Measurements from ENCODE around the gene INSYN1. TPM values are rescaled to one million over a fixed set of nuclear protein-coding genes. Genes with fewer than 3 reads are reported as not detected.
"Not testable (repeated sequence)": the region's sequence is repeated elsewhere in the genome, so short reads cannot be mapped to it uniquely, and the experiment has no call there.

INSYN1 gene
- total RNA-seq, 1 donor from 2014 or later: under 0.01 TPM

DNA sequence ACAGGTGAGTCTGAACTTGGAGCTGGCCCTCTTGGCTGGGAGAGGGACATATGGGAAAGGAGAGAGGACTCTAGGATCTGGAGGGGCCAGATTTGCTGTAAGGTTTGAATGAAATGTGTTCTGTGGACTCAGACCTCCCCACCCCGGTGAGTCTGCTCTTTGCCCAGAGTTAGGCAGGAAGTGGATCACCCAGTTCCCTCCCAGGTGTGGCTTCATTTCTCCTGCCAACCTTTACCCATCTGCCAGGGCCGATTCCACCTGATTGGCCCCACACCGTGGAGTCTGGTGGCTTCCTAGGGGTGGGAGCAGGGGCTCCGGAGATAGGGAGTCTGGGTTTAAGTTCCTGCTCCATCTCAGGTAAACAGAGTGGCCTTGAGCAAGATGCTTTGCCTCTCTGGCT lies 43.5 kb downstream of the INSYN1 start:
- no peak for DNase-seq (ENCODE audit: low read depth)
- no peak overlapping the region for H3K4me3 ChIP-seq (ENCODE audit: low read depth, low read length)
- TF ChIP-seq, protein P1, sequence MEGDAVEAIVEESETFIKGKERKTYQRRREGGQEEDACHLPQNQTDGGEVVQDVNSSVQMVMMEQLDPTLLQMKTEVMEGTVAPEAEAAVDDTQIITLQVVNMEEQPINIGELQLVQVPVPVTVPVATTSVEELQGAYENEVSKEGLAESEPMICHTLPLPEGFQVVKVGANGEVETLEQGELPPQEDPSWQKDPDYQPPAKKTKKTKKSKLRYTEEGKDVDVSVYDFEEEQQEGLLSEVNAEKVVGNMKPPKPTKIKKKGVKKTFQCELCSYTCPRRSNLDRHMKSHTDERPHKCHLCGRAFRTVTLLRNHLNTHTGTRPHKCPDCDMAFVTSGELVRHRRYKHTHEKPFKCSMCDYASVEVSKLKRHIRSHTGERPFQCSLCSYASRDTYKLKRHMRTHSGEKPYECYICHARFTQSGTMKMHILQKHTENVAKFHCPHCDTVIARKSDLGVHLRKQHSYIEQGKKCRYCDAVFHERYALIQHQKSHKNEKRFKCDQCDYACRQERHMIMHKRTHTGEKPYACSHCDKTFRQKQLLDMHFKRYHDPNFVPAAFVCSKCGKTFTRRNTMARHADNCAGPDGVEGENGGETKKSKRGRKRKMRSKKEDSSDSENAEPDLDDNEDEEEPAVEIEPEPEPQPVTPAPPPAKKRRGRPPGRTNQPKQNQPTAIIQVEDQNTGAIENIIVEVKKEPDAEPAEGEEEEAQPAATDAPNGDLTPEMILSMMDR (conservative IDR thresholded peaks at IDR 0.05; ENCODE audit: low read depth, low read length): no peak

DNA sequence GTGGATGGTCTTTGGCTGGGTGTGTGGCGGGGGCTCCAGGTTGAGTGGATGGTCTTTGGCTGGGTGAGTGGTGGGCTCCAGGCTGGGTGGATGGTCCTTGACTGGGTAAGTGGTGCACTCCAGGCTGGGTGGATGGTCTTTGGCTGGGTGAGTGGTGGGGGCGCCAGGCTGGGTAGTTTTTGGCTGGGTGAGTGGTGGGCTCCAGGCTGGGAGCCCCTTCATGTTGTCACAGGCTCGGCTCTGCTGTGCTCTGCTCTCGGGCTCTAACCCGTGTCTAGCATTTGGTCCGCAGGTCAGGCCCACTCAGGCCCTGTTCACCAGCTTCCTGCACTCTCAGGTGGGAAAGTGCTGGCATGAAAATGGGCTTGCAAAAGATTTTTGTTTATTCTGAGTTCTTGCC lies 43.9 kb downstream of the INSYN1 start:
- no peak overlapping the region for H3K4me3 ChIP-seq (ENCODE audit: low read depth, low read length)
- no peak for DNase-seq (ENCODE audit: low read depth)
- TF ChIP-seq, protein P1 (conservative IDR thresholded peaks at IDR 0.05; ENCODE audit: low read depth, low read length): no peak

DNA sequence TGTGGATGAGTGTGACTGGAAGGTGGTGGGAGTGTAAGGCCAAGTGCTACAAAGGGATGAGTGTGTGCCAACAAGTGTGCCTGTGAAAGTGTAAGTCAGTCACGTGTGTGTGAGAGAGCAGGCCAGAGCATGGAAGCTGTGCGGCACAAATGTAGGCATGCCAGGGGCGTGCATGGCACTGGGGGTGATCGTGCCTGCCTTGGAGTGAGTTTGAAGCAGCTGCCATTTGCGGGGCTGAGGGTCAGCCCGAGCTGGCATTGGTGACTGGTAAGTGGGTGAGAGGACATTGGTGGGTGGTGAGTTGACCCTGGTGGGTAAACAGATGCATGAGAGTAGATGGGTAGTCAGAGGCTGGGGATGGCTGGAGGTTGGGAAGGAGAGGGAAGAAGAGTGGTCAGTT lies 44.5 kb downstream of the INSYN1 start:
- H3K4me3 ChIP-seq (ENCODE audit: low read depth, low read length): no peak overlapping the region
- no peak for DNase-seq (ENCODE audit: low read depth)
- TF ChIP-seq, protein P1 (conservative IDR thresholded peaks at IDR 0.05; ENCODE audit: low read depth, low read length): no peak

DNA sequence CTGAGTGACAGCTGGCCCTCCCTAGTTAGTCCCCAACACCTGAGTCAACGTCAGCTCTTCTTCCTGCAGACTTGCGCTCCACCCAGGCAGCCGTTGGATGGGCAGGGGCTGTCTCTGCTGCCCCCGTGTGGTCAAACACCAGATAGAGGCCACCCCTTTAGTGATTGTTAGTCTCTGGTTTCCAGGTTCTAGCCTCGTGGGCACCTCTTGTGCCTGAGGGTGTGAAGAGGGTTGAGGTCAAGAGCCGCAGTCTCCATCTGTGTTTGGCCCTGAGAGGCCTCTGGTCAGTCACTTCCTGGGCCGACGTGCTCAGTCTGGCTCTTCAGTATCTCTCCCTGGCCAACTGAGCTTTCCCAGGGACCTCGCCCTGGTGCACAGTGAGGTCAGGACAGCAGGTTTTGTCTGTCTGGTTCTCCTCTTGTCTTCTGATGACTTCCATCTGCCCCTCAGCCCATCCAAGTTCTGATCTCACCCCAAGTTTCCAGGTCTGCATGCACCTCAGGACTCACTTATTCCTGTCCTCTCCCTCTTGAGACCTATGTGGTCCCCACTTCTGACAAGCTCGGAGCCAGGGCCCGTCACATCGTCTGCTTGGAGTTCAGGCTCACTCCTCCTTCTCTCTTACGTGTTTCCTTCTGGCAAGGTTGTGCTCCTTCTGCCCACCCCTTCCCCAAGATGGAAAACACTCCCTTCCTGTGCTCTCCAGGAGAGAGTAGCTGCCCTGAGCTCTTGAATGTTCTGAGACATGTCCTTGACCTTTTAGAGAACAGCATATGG lies 48.1 kb downstream of the INSYN1 start:
- H3K4me3 ChIP-seq (ENCODE audit: low read depth, low read length): no peak overlapping the region
- TF ChIP-seq, protein P1 (conservative IDR thresholded peaks at IDR 0.05; ENCODE audit: low read depth, low read length): peak; percentile 89
- DNase-seq (ENCODE audit: low read depth): no peak

DNA sequence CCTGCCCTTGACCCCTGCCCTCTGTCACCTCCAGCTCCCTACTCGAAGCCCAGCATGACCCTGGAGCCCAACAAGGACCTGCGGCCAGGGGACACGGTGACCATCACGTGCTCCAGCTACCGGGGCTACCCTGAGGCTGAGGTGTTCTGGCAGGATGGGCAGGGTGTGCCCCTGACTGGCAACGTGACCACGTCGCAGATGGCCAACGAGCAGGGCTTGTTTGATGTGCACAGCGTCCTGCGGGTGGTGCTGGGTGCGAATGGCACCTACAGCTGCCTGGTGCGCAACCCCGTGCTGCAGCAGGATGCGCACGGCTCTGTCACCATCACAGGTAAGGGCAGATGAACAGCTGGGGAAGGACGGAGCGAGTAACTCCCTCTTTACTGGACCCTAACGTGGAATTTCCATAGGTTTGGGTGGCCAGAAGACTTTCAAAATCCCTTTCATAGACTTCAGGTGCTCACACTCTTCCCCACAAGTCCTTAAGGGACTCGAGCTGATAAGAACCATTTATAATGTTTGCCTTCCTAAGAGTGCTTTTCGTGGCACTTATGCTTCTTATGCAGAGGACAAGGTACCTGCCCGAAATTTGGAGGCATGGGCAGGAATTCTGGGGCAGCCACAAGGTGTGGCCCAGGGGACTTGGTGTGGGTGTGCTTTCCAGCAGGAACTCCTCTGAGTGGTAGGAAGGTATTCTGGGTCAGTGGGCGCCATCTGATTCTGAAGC lies 48.8 kb downstream of the INSYN1 start:
- not testable (repeated sequence) for DNase-seq (ENCODE audit: low read depth); H3K4me3 ChIP-seq (ENCODE audit: low read depth, low read length)

DNA sequence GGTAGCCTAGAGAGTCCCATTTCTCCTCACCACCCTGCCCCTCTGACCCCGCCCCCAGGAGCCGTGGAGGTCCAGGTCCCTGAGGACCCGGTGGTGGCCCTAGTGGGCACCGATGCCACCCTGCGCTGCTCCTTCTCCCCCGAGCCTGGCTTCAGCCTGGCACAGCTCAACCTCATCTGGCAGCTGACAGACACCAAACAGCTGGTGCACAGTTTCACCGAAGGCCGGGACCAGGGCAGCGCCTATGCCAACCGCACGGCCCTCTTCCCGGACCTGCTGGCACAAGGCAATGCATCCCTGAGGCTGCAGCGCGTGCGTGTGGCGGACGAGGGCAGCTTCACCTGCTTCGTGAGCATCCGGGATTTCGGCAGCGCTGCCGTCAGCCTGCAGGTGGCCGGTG lies 49.5 kb downstream of the INSYN1 start:
- not testable (repeated sequence) for H3K4me3 ChIP-seq (ENCODE audit: low read depth, low read length); DNase-seq (ENCODE audit: low read depth)

DNA sequence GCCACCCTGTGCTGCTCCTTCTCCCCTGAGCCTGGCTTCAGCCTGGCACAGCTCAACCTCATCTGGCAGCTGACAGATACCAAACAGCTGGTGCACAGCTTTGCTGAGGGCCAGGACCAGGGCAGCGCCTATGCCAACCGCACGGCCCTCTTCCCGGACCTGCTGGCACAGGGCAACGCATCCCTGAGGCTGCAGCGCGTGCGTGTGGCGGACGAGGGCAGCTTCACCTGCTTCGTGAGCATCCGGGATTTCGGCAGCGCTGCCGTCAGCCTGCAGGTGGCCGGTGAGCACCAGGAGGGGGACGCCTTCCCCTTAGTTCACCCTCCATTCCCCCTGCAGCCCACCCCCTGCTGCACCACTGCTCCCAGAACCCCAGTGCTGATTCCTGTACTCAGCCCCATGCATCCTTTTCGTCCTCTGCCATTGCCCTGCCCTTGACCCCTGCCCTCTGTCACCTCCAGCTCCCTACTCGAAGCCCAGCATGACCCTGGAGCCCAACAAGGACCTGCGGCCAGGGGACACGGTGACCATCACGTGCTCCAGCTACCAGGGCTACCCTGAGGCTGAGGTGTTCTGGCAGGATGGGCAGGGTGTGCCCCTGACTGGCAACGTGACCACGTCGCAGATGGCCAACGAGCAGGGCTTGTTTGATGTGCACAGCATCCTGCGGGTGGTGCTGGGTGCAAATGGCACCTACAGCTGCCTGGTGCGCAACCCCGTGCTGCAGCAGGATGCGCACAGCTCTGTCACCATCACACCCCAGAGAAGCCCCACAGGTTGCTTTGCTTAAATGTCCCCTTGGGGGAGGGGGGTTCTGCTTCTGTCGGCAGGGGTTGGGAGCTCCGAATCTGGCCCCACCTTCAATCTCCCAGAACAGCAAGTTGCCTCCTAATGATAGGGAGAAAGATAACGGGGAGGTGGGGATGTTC lies 50.6 kb downstream of the INSYN1 start:
- not testable (repeated sequence) for DNase-seq (ENCODE audit: low read depth)

More for the DNA sequence above, 50.6 kb downstream of the INSYN1 start:
- H3K4me3 ChIP-seq (ENCODE audit: low read depth, low read length): not testable (repeated sequence)
